Measurements from ENCODE around the gene PHLDB1.
"Not testable (repeated sequence)": the region's sequence is repeated elsewhere in the genome, so short reads cannot be mapped to it uniquely, and the experiment has no call there.

PHLDB1 gene

DNA sequence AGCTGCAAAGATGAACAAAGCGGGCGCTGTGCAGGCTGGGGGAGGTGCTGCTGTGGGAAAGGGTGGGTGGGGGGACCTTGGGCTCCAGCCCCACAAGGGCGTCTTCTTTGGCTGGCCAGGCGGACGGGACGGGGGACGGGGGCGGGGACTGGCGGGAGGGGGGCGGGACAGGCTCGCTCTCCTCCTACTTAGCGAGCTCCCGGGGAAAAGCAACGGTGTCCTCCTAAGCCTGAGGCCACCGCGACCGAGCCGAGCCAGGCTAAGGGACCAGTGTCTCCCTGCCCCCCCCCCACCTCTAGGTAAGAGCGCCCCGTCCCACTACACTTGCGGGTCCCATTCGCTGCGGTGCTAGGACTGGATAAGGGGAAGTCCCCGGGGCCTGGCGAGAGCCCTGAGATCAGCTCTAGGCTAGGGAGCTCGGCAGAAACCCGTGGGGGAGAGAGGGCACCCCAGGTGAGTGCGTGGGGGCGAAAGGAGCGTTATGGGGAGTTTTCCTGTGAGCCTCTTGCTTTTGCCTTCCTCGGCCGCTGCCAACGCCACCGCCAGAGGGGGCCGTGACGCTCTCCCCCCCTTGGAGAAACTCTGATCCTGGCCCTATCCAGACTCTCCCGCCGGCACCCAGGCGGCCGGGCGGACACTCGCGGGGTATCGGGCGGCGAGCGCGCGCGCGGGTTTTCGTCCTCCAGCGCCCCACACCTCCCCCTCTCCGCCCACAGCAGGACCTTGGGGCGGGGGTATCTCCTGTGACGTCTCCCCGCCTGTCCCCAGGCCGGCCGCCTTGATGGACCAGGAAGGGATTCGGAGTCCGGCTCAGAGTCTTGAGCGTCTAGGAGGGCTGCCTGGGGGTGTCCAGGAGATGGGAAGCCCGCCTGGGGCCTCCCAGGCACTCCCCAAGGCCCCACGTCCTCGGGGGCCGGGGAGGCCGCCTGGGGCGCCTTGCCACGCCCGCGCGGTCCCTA lies at the start of gene PHLDB1:
PHLDB1 (plus strand) TSS at position 215 of the 959 bp plus-strand sequence. CDS start 6,222 bp downstream, outside the sequence.
- Mint-ChIP-seq H3K27me3 (peaks cover 72% of the 10 kb centered on the region), H3K36me3 (peaks cover 9% of the 10 kb centered on the region), H3K27ac (no peak within 1 kb of the TSS), H3K9me3 (no peaks in the 10 kb centered on the region), H3K4me3 (peak within 1 kb of the TSS; percentile 66), H3K4me1 (peaks cover 24% of the 10 kb centered on the region)
- DNase-seq, result peak; percentile 59
- CTCF ChIA-PET, result interaction anchor here (1.0 to 4.9 kb wide), 4 partner anchors 10 to 164 kb away, joined by 3 to 46 read pairs (median 6); no protein-coding TSS in a partner anchor

DNA sequence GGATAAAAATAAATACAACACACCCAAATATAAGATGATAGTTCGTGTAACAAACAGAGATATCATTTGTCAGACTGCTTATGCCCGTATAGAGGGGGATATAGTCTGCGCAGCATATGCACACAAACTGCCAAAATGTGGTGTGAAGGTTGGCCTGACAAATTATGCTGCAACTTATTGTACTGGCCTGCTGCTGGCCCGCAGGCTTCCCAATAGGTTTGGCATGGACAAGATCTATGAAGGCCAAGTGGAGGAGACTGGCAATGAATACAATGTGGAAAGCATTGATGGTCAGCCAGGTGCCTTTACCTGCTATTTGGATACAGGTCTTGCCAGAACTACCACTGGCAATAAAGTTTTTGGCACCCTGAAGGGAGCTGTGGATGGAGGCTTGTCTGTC lies 46.6 kb upstream of the PHLDB1 start:
- CTCF ChIA-PET, result no interaction called here
- DNase-seq, result no peak
- peaks cover 7% of the 10 kb centered on the region for H3K36me3 Mint-ChIP-seq
- H3K9me3 Mint-ChIP-seq, result no peaks in the 10 kb centered on the region
- no peak overlapping the region for H3K27ac Mint-ChIP-seq
- H3K4me1 Mint-ChIP-seq, result peaks cover 12% of the 10 kb centered on the region
- no peak overlapping the region for H3K4me3 Mint-ChIP-seq
- H3K27me3 Mint-ChIP-seq, result no peaks in the 10 kb centered on the region

DNA sequence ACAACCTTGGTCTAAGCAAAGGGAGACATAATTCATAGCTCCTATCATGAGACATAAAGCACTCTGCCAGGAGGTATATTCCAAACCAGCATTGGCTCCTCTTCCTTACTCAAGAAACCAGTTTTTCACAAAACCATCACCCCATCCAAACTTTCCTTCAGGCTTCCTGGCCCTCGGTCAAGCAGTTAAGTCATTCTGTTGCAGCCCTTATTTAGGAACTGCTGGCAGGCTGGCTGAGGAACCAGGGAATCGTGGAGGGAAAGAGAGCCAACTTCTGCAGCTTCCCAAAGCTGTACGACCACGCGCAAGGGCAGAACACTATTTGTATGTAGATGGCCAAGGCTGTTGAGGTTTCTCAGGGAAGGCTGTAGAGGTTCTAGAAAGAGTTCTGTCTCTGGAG lies 42.4 kb upstream of the PHLDB1 start:
- Mint-ChIP-seq H3K4me3 (peak overlapping the region; percentile 66), H3K36me3 (no peaks in the 10 kb centered on the region), H3K9me3 (no peaks in the 10 kb centered on the region), H3K4me1 (peaks cover 17% of the 10 kb centered on the region), H3K27ac (no peak overlapping the region), H3K27me3 (no peaks in the 10 kb centered on the region)
- DNase-seq, result no peak
- CTCF ChIA-PET, result interaction anchor here (0.6 kb wide), 1 partner anchor 219 kb away, joined by 3 read pairs; no protein-coding TSS in a partner anchor

DNA sequence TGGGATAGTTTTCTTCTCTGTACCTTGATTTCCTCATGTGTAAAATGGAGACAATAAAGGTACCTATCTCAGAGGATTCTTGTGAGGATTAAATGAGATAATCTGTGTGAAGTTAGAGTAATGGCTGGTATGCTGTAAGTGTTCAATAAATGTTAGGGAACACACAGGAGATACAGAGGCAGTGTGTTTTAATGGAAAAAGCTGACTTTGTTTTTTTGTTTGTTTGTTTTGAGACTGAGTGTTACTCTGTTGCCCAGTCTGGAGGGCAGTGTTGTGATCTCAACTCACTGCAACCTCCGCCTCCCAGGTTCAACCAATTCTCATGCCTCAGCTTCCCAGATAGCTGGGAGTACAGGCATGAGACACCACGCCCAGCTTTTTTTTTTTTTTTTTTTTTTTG lies 37.7 kb upstream of the PHLDB1 start:
- Mint-ChIP-seq H3K27ac (no peak overlapping the region), H3K36me3 (peaks cover 6% of the 10 kb centered on the region), H3K27me3 (no peaks in the 10 kb centered on the region), H3K4me1 (peaks cover 42% of the 10 kb centered on the region), H3K9me3 (no peaks in the 10 kb centered on the region), H3K4me3 (no peak overlapping the region)
- CTCF ChIA-PET, result no interaction called here
- DNase-seq, result no peak

DNA sequence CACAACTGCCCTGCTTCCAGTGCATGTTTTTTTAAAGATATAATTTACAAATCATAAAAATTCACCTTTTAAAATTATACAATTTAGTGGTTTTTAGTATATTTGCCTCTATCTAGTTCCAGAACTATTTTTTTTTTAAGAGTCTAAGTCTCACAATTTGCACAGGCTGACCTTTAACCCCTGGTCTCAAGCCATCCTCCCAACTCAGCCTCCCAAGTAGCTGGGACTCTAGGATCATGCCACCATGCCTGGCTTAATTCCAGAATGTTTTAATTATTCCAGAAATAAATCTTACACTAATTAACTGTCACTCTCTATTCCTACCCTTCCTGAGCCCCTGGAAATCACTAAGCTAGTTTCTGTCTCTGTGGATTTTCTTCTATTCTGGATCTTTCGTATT lies 36.6 kb upstream of the PHLDB1 start:
- peaks cover 13% of the 10 kb centered on the region for H3K36me3 Mint-ChIP-seq
- H3K4me1 Mint-ChIP-seq, result peaks cover 45% of the 10 kb centered on the region
- CTCF ChIA-PET, result interaction anchor here (0.6 kb wide), 1 partner anchor 44 kb away, joined by 3 read pairs; the partner anchor contains the start of gene TTC36
- DNase-seq, result no peak
- no peaks in the 10 kb centered on the region for H3K9me3 Mint-ChIP-seq
- no peak overlapping the region for H3K4me3 Mint-ChIP-seq
- no peaks in the 10 kb centered on the region for H3K27me3 Mint-ChIP-seq
- H3K27ac Mint-ChIP-seq, result no peak overlapping the region

DNA sequence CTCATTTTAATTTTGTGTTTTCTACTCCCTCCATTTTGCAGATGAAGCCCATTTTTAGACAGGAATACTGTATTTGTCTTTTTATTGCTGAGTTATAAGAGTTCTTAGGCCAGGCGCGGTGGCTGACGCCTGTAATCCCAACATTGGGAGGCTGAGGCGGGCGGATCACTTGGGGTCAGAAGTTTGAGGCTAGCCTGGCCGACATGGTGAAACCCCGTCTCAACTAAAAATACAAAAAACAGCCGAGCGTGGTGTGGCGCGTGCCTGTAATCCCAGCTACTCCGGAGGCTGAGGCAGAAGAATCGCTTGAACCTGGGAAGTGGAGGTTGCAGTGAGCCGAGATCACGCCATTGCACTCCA lies 35.7 kb upstream of the PHLDB1 start:
- Mint-ChIP-seq H3K4me3 (peak overlapping the region; percentile 99), H3K27ac (peak overlapping the region; percentile 96), H3K4me1 (peaks cover 46% of the 10 kb centered on the region), H3K36me3 (peaks cover 19% of the 10 kb centered on the region)
- peak; percentile 33 for DNase-seq
- H3K27me3 Mint-ChIP-seq, CTCF ChIA-PET, H3K9me3 Mint-ChIP-seq: not testable (repeated sequence)

DNA sequence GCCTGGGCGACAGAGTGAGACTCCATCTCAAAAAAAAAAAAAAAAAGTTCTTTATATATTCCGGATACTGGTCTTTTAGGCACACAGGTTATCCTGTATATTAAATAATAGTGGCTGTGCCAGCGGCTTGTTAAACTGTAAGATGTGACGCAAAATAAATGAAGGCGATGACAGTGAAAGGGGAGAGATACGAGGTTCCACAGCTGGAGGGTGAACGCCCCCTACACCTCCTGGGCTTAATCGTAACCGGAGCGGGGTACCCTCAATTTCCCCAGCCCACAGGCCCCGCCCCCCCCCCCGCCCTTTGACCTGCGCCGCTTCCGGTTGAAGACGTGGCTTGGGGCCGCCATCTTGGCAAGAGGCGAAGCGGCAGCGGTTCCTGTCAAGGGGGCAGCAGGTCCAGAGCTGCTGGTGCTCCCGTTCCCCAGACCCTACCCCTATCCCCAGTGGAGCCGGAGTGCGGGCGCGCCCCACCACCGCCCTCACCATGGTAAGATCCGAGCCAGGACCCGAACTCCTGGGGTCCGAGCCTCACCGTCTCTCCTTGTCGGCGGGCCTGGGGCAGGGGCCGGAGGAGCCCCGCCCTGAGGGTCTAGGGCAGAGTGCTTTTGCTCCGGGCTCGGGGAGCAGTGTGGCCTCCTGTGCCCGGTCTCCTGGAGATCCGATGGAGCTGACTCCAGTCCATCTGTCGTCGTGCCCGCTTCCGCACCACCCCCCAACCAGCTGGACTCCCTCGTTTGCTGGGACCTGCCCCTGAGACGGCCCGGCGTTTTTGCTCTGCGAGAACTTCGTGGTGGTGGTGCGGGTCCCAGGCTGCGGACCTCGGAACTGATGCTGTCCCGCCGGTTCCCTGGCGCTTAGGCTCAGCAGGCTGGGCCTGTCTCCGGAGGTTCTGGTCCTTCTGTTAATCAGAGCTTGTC lies 35.1 kb upstream of the PHLDB1 start, which contains the start of gene ARCN1:
ARCN1 (plus strand) TSS at position 349 of the 920 bp plus-strand sequence; CDS start at position 488, 139 bp downstream.
- Mint-ChIP-seq H3K27ac (peak within 1 kb of the TSS; percentile 96), H3K4me3 (peak within 1 kb of the TSS; percentile 99), H3K36me3 (peaks cover 24% of the 10 kb centered on the region), H3K27me3 (no peaks in the 10 kb centered on the region), H3K4me1 (peaks cover 47% of the 10 kb centered on the region), H3K9me3 (no peaks in the 10 kb centered on the region)
- CTCF ChIA-PET, result interaction anchor here (1.0 to 1.3 kb wide), 3 partner anchors 20 to 40 kb away, joined by 3 read pairs; no protein-coding TSS in a partner anchor
- DNase-seq, result peak; percentile 84

DNA sequence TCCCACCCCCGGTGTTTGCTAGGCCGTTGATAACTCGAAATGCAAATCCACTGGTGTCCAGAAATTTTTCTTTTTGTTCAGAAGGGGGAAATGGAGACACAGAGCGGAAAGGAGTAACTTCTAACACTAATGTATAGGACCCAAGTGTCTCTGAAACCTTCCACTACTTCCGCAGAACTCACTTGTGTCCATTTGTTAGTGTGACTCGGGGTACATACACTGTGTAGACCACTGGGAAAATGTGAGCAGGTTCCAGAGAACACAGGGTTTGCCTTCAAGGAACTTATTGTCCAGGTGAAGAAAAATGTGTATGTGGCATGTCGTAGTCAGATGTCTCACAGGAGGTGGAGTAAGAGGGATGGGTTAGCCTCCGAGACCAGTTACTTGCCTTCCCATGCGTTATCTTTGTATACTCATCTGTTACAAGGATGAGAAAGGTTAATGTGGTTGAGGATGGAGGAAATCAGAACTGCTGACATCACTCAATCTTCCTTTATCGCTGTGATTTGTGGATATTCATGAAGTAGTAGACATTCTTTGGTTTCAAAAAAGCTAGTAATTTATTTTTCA lies 34.3 kb upstream of the PHLDB1 start:
- Mint-ChIP-seq H3K9me3 (no peaks in the 10 kb centered on the region), H3K4me3 (peak overlapping the region; percentile 99), H3K36me3 (peaks cover 29% of the 10 kb centered on the region), H3K27ac (peak overlapping the region; percentile 96), H3K27me3 (no peaks in the 10 kb centered on the region), H3K4me1 (peaks cover 51% of the 10 kb centered on the region)
- DNase-seq, result peak; percentile 32
- CTCF ChIA-PET, result interaction anchor here (1.0 to 1.3 kb wide), 3 partner anchors 19 to 39 kb away, joined by 3 read pairs; no protein-coding TSS in a partner anchor

DNA sequence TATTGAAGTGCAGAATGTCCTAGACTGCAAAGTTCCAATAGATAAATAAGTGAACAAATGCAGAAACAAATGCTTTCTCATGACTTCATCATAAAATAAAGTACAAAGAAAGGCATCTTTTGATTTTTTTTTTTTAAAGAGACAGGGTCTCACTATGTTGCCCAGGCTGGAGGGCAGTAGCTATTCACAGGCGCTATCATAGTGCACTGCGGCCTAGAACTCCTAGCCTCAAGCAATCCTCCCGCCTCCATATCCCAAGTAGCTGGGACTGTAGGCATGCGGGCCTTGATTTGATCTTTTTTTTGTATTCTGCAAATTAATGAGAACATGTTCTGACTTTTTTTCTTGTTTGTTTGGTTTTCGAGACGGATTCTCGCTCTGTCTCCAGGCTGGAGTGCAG lies 32.8 kb upstream of the PHLDB1 start:
- CTCF ChIA-PET, result no interaction called here
- H3K4me1 Mint-ChIP-seq, result peaks cover 57% of the 10 kb centered on the region
- no peak overlapping the region for H3K4me3 Mint-ChIP-seq
- peaks cover 31% of the 10 kb centered on the region for H3K36me3 Mint-ChIP-seq
- no peaks in the 10 kb centered on the region for H3K9me3 Mint-ChIP-seq
- DNase-seq, result no peak
- no peak overlapping the region for H3K27ac Mint-ChIP-seq
- no peaks in the 10 kb centered on the region for H3K27me3 Mint-ChIP-seq

DNA sequence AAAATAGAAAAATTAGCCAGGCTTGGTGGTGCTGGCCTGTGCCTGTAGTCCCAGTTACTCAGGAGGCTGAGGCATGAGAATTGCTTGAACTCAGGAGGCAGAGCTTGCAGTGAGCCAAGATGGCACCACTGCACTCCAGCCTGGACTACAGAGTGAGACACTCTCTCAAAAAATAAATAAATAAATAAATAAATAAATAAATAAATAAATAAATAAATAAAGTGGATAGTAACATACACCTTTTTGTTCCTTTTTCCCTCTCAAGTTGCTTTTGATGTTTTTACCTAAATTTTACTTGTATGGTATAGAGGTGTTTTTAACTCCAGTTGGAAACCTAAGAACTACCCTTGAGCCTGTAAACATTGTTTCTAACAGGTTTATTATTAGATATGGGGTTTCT lies 29.4 kb upstream of the PHLDB1 start:
- H3K27me3 Mint-ChIP-seq, H3K27ac Mint-ChIP-seq, H3K9me3 Mint-ChIP-seq, CTCF ChIA-PET, DNase-seq, H3K4me3 Mint-ChIP-seq: not testable (repeated sequence)
- Mint-ChIP-seq H3K4me1 (peaks cover 43% of the 10 kb centered on the region), H3K36me3 (peaks cover 35% of the 10 kb centered on the region)

DNA sequence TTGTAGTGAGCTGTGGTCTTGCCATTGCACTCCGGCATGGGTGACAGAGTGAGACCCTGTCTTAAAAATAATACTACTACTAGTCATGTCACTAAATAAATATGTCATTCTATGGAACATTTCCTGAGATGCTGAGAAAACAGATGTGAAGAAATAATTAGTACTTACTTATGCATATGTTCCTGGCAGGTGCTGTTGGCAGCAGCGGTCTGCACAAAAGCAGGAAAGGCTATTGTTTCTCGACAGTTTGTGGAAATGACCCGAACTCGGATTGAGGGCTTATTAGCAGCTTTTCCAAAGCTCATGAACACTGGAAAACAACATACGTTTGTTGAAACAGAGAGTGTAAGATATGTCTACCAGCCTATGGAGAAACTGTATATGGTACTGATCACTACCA lies 26.4 kb upstream of the PHLDB1 start:
- Mint-ChIP-seq H3K4me1 (peaks cover 15% of the 10 kb centered on the region), H3K36me3 (peaks cover 45% of the 10 kb centered on the region), H3K27ac (no peak overlapping the region), H3K9me3 (no peaks in the 10 kb centered on the region), H3K4me3 (no peak overlapping the region), H3K27me3 (no peaks in the 10 kb centered on the region)
- DNase-seq, result no peak
- CTCF ChIA-PET, result interaction anchor here (1.1 kb wide), 1 partner anchor 14 kb away, joined by 5 read pairs; no protein-coding TSS in a partner anchor

DNA sequence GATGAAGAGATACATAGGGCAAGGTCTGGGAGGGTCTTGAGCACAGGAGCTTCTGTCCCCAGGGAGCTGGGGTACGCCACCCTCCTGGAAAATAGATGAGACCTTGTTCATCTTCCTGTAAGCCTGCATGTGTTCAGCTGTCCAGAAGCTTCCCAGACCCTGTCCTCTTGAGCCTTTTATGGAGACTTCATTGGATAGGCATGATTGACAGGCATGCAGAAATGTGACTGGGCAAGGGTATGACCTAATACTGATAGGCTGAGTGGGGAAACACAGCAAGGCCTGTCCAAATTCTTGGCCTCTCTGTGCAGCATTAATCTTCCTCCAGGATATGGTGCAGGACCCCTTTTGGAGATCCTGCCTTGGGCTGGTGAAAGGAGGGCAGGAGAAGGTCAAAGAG lies 19.5 kb upstream of the PHLDB1 start:
- DNase-seq, result no peak
- H3K9me3 Mint-ChIP-seq, result no peaks in the 10 kb centered on the region
- no peak overlapping the region for H3K4me3 Mint-ChIP-seq
- CTCF ChIA-PET, result no interaction called here
- H3K27ac Mint-ChIP-seq, result no peak overlapping the region
- no peaks in the 10 kb centered on the region for H3K4me1 Mint-ChIP-seq
- no peaks in the 10 kb centered on the region for H3K27me3 Mint-ChIP-seq
- peaks cover 57% of the 10 kb centered on the region for H3K36me3 Mint-ChIP-seq

DNA sequence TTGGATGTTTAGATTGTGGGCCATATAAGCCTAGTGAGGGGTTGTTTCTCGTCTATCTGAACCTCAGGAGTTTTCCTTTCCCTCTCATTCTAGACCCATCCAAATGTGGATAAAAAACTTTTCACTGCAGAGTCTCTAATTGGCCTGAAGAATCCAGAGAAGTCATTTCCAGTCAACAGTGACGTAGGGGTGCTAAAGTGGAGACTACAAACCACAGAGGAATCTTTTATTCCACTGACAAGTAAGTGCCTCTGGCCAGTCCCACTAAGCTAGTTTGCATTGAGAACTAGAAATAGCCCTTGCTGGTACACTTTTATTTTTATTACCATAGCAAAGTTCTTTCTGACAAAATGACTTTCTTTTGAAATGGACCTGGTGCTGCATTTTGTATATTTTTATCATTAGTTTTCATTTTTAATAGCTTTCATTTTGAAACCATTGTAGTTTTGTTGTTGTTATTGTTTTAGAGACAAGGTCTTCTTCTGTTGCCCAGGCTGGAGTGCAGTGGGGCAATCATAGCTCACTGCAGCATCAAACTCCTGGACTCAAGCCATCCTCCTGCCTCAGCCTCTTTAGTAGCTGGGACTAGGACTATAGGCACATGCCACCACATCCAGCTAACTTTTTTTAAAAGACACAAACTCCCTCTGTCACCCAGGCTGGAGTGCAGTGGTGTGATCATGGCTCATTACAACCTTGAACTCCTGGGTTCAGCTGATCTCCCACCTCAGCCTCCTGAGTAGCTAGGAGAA lies 14.6 kb upstream of the PHLDB1 start:
- Mint-ChIP-seq H3K9me3 (no peaks in the 10 kb centered on the region), H3K36me3 (peaks cover 48% of the 10 kb centered on the region), H3K27me3 (no peaks in the 10 kb centered on the region), H3K4me1 (peaks cover 19% of the 10 kb centered on the region), H3K27ac (no peak overlapping the region), H3K4me3 (no peak overlapping the region)
- CTCF ChIA-PET, result interaction anchor here (0.7 to 4.8 kb wide), 9 partner anchors 8 to 448 kb away, joined by 3 to 55 read pairs (median 4); partner anchors contain the start of gene PHLDB1
- no peak for DNase-seq
